Psoas muscle (tissue), 8 donors: ENCODE data around the gene PLEKHA6. TPM values are rescaled to one million over a fixed set of nuclear protein-coding genes. Genes with fewer than 3 reads are reported as not detected.
"Not testable (repeated sequence)": the region's sequence is repeated elsewhere in the genome, so short reads cannot be mapped to it uniquely, and the experiment has no call there.

Source experiments
- ATAC-seq, 4 donors: fragments of 200-7000 bp; cut with Tn5 transposase; one replicate each; pipeline ENCODE4 v1.9.1; 2020; ENCODE audit warnings: moderate library complexity in 3 of 4, mild to moderate bottlenecking in 2 of 4
- DNase-seq, 2 donors: peaks; one replicate each; pipeline ENCODE4 v3.0.0-alpha.2; 2020
- H3K27ac ChIP-seq: fragments of 200-600 bp; one replicate; pipeline ENCODE4 v1.8.0; 2022
- H3K27me3 ChIP-seq, 3 donors: fragments of 200-600 bp in 1 of 3; one replicate each; pipeline versions ENCODE4 v1.6.1 to v1.8.0; 2013 to 2022; ENCODE audit warnings: low read length in 2 of 3, mild to moderate bottlenecking in 2 of 3, moderate library complexity in 1 of 3; ENCODE audit not compliant: insufficient read depth in 3 of 3
- H3K36me3 ChIP-seq, 2 donors: fragments of 200-600 bp in 1 of 2; one replicate each; pipeline versions ENCODE4 v1.6.1 to v1.8.0; 2013 to 2022; ENCODE audit warnings: low read depth in 1 of 2, mild to moderate bottlenecking in 1 of 2, moderate library complexity in 1 of 2; ENCODE audit not compliant: insufficient read depth in 1 of 2
- H3K4me1 ChIP-seq: fragments of 200-600 bp; one replicate; pipeline ENCODE4 v1.8.0; 2022
- H3K4me3 ChIP-seq: fragments of 200-600 bp; one replicate; pipeline ENCODE4 v1.8.0; 2022; ENCODE audit warnings: mild to moderate bottlenecking
- H3K9me3 ChIP-seq: fragments of 200-600 bp; one replicate; pipeline ENCODE4 v1.8.0; 2022
- WGBS, 3 donors: extraction: QIAGEN DNeasy Blood & Tissue Kit; methylation state at CpG; one replicate each; pipeline versions ENCODE4 v1.1.6 to v1.1.7; 2013; 5-methylcytosine and 5-hydroxymethylcytosine counted together
- intact Hi-C, 2 donors: fragments of 100-400 bp; cut with DNase I; formaldehyde crosslinking; loops; one replicate each; pipeline versions ENCODE4 v1.11.0 to v1.14.2; 2022
- polyA plus RNA-seq, 3 donors: library from polyadenylated mRNA; stranded (reverse); fragments of 200-250 nt; gene quantifications; one replicate each; pipeline ENCODE4 v1.2.3, GENCODE V29; 2013
- total RNA-seq, 4 donors: library from RNA; stranded (reverse); fragmentation: NEBNext Ultra II Directional in 2 of 4; extraction: Animal tissue kit (Norgen Biotek cat#: 25700) in 2 of 4; gene quantifications; one replicate each; pipeline versions ENCODE4 v1.2.1 to v1.2.4, GENCODE V29; 2021 to 2023
- TF ChIP-seq, protein P1 (sequence below): fragments of 200-600 bp; IDR thresholded peaks from one replicate; pipeline ENCODE4 v1.8.0; 2022; ENCODE audit warnings: antibody characterized with exemption
- donor health status: healthy with polysubstance abuse.
- donor health status: DM: no; HTN: no; CAD: no; lungs with moderate emphysema.
- donor health status: Bipolar disorder and iron deficiency.
- donor health status: healthy.
- donor health status: DM: yes; HTN: yes; CAD: no.
- donor health status: DM: no; HTN: no; CAD: no.
- donor health status: DM: no; HTN: no; CAD: no.
- donor health status: DM: yes; HTN: yes; CAD: no.

The PLEKHA6 gene
- total and polyA plus RNA-seq, 7 donors = 0.92 to 7.1 (median 1.7) TPM

DNA sequence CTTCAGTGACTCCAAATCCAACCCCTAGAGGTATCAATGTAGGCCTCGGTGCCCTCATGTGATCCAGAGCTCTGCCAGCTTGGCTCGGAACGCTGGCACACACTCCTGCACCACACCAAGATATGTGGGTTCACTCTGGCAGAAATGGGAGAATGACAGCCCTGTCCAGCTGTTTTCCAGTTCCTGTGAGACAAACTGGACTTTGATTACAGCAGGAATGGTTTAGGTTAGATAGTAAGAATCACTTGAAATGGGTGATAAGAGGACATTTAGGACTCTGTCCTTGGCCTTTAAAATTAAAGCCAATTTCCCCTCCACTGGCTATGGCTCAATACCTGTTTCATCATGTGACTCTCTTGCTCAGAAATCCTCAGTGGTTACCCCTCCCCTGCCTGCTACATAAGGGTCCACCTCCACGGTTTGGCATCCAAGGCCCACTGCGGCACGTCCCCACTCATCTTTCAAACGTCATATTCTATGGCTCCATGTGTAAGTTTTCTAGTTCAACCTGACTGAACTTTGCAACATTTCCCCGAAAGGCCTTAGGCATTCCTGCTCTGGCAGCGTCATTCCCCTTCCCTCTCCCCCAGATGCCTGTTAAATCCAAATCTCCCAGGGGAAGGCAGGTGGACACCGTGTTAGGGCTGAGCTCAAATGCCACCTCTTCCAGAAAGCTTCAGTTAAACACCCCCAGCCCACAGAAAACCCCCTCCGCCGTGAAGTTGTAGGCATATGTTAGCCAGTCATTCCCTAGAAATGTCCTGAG lies 44.7 kb downstream of the PLEKHA6 start:
- 57 to 73% (median 64%) methylated on average over 12 of the region's 12 CpGs for WGBS, 3 donors
- H3K4me3 ChIP-seq = no peak overlapping the region
- intact Hi-C loops = no loop called here
- H3K9me3 ChIP-seq = no peaks in the 10 kb centered on the region
- DNase-seq (no peak), ATAC-seq (no peak)
- no peaks in the 10 kb centered on the region for H3K4me1 ChIP-seq
- no peaks in the 10 kb centered on the region for H3K27me3 ChIP-seq
- H3K36me3 ChIP-seq = no peaks in the 10 kb centered on the region
- TF ChIP-seq, protein P1, sequence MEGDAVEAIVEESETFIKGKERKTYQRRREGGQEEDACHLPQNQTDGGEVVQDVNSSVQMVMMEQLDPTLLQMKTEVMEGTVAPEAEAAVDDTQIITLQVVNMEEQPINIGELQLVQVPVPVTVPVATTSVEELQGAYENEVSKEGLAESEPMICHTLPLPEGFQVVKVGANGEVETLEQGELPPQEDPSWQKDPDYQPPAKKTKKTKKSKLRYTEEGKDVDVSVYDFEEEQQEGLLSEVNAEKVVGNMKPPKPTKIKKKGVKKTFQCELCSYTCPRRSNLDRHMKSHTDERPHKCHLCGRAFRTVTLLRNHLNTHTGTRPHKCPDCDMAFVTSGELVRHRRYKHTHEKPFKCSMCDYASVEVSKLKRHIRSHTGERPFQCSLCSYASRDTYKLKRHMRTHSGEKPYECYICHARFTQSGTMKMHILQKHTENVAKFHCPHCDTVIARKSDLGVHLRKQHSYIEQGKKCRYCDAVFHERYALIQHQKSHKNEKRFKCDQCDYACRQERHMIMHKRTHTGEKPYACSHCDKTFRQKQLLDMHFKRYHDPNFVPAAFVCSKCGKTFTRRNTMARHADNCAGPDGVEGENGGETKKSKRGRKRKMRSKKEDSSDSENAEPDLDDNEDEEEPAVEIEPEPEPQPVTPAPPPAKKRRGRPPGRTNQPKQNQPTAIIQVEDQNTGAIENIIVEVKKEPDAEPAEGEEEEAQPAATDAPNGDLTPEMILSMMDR = no peak
- H3K27ac ChIP-seq = no peak overlapping the region

DNA sequence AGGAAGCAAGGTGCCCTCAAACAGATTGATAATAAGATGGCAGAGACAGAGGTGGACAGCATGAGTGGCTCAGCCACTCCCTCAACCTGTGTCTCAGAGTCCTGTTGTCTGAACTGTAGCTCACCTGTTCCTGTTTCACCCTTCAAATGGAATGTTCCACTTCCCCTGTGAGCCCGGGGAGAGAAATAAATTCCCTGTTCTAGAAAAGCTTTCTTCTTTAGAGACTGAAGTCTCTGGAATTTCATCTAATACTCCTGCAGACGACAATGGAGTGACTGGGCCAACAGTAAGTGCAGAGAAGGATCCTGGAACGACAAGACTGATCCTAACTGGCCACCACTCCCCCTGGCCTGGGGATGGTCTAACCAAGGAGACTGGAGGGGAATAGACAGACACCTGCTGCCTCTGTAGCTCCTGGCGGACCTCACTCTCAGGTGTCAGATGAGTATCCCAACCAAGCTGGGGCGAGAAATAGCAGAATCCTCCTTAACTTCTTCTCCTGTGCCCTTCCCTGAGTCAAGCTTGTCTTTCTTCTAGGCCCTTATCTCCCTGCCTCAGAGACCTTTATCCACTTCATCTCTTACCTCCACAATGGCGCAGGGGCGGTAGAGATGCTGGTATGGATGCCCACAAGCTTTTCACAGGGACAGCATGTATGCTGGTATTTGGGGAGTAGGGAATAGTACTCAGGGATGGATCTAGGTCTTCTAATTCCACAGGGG lies 45.4 kb downstream of the PLEKHA6 start:
- 78 to 81% (median 79%) methylated on average over 7 of the region's 7 CpGs for WGBS, 3 donors
- no peaks in the 10 kb centered on the region for H3K9me3 ChIP-seq
- no peaks in the 10 kb centered on the region for H3K36me3 ChIP-seq
- no peak for ATAC-seq
- no peak overlapping the region for H3K4me3 ChIP-seq
- DNase-seq = no peak
- TF ChIP-seq, protein P1 = no peak
- intact Hi-C loops = no loop called here
- H3K27me3 ChIP-seq = no peaks in the 10 kb centered on the region
- no peak overlapping the region for H3K27ac ChIP-seq
- no peaks in the 10 kb centered on the region for H3K4me1 ChIP-seq

DNA sequence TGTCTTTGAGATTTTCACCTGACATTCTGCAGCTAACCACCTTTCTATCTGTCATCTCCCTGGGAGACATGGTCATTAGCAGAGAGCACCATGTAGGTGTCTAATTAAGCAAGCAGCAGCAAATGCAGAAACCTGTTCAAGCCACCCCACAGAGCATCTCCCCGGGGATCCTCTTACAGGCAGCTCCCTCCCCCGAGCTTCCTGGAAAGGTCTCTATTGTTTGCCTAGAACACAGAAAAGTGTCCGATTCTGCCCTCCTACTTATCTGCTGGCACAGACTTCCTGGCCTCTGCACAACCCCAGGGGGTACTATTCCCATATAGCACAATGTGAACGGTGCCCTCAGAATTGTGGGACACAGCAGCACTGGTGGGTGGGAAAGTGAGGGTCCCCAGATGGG lies 46.1 kb downstream of the PLEKHA6 start:
- Histone ChIP-seq H3K27ac (no peak overlapping the region), H3K4me3 (no peak overlapping the region), H3K9me3 (no peaks in the 10 kb centered on the region), H3K4me1 (no peaks in the 10 kb centered on the region), H3K36me3 (no peaks in the 10 kb centered on the region), H3K27me3 (no peaks in the 10 kb centered on the region)
- 58 to 66% (median 64%) methylated on average over 4 of the region's 4 CpGs for WGBS, 3 donors
- TF ChIP-seq, protein P1 = no peak
- ATAC-seq = no peak
- intact Hi-C loops = no loop called here
- no peak for DNase-seq

DNA sequence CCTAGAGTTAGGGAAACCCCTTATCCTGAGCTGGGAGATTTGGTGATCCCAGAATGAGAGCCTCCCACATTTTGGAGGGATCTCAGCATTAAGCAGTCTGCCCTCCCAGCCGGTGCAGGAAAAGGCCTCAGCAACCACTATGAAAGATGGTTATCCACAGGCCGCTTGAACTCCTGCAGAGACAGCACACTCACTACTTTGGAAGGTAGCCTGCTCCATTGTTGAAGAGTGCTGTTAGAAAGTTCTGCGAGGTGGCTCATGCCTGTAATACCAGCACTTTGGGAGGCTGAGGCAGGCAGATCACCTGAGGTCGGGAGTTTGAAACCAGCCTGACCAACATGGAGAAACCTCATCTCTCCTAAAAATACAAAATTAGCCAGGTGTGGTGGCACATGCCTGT lies 48.8 kb downstream of the PLEKHA6 start:
- intact Hi-C loops = not testable (repeated sequence)
- WGBS, 3 donors = 92 to 98% (median 94%) methylated on average over 4 of the region's 4 CpGs

DNA sequence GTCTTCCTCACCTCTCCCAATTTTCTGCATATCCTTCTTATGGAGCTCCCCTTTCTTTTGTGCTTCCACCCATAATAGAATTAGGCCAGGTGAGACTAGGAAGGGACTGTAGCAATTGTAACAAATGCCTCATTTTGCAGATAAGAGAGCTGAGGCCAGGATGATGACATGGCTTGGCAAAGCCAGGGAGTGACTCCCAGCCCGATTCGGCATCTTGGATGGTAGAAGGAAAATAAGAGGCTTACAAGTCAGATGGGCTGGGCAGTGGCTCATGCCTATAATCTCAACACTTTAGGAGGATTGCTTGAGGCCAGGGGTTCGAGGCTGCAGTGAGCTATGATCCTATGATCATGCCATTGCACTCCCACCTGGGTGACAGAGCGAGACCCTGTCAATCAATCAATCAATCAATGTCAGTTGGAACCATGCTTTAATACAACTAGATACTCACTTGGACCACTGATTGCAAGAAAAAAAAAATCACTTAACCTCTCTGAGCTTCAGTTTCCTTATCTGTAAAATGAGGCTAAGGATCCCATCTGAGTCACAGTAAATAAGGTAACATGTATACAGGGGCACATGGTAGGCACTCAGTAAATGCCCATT lies 51.6 kb downstream of the PLEKHA6 start:
- Histone ChIP-seq H3K4me3 (no peak overlapping the region), H3K27me3 (peaks cover 0 to 27% (median 4%) of the 10 kb centered on the region in 3 donors), H3K9me3 (no peaks in the 10 kb centered on the region), H3K27ac (no peak overlapping the region), H3K36me3 (no peaks in the 10 kb centered on the region), H3K4me1 (no peaks in the 10 kb centered on the region)
- WGBS, 3 donors = 38 to 66% (median 46%) methylated on average over 4 of the region's 4 CpGs
- no peak for ATAC-seq
- no peak for DNase-seq
- TF ChIP-seq, protein P1 = no peak
- intact Hi-C loops = no loop called here

More for the DNA sequence above, 48.8 kb downstream of the PLEKHA6 start:
- H3K27ac ChIP-seq, H3K4me1 ChIP-seq, ATAC-seq, H3K36me3 ChIP-seq, H3K9me3 ChIP-seq, DNase-seq, H3K4me3 ChIP-seq: not testable (repeated sequence)
- peaks cover 0 to 11% (median 4%) of the 10 kb centered on the region in 3 donors for H3K27me3 ChIP-seq
